ENCODE measurements around the gene PRR13.

- no peak for TF ChIP-seq CTCF (conservative IDR thresholded peaks at IDR 0.05; ENCODE audit: low read length)
- TF ChIP-seq EZH2phosphoT487 (IDR thresholded peaks at IDR 0.05; ENCODE audit: borderline replicate concordance, low read depth, low read length), result no peak
Observed at GRCh38 chr12:53399896-53400295, 41.6 kb upstream of the PRR13 start.
